HG03439 (cell line): ENCODE data around the gene PAX4.

Experiments
- ATAC-seq: cut with Tn5 transposase; IDR thresholded peaks from one replicate; pipeline ENCODE4 v1.9.1; 2021; ENCODE audit warnings: mild to moderate bottlenecking, moderate library complexity; ENCODE audit not compliant: unreplicated experiment

The PAX4 gene, protein sequence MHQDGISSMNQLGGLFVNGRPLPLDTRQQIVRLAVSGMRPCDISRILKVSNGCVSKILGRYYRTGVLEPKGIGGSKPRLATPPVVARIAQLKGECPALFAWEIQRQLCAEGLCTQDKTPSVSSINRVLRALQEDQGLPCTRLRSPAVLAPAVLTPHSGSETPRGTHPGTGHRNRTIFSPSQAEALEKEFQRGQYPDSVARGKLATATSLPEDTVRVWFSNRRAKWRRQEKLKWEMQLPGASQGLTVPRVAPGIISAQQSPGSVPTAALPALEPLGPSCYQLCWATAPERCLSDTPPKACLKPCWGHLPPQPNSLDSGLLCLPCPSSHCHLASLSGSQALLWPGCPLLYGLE

DNA sequence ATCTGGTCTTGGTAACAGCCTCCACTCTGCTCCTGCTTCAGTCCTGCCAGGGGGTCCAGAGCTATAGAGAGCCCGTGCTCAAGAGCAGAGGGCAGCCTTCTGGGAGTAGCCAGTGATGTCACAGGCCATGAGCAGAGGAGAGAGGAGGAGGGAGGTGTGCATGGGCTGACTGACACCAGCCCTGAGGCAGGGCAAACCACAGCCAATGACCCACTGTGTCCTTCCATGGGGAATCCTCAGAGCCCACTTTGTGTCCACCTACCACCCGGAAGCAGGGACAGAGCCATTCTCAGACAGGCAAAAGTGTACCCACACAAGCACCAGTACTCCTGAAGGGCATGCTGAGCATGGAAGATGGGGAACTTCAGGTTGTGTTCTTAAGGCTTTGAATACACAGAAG lies at the start of gene PAX4:
PAX4 (minus strand) TSS at position 101 of the 400 bp plus-strand sequence. CDS start 2,214 bp downstream, outside the sequence.
- no peak for ATAC-seq

DNA sequence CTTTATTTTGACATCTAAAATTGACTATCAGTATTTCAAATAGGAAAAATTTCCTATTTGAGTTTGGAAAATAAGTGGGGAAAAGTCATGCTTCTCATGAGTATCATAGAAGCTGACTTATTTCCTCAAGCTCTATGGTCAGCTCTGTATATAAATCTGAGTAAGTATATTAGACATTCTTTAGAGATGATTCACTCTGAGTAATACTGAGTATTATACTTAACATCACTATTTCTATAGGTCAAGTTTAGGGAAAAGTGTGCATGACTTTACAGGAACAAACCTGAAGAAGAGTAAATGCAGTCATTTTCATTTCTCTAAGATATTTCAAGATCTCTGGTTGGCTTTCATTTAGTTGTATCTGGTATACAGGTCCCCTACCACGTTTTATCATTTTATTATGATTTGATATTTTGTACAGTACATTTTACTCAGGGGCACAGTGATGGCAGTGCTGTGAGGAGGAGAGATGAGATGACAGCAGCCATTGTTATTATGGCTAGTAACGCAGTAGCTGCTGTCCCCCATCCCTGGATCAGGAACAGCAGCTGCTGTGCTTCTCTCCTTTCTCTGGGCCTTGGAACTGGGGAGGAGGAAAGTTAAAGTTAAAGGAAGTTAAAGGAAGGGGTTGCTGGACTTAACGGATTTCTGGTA lies 49.2 kb upstream of the PAX4 start:
- ATAC-seq: no peak

DNA sequence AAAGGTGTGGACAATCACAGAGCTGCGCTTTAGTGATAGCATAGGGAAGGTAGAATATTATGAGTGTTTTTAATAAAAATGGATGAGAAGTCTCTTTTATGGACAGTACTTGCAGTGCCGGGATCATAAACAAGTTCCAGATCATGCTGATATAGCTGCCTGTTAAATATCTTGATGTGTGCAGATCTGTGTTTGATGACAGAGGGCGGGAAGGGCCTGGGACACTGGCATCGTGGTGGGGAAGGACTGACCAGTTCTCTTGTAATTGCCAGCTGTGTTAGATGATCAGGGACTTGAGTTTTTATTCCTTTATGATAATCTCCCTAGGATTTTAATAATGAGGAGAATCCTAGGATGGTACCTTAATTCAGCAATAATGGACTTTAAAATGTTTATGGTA lies 48.7 kb upstream of the PAX4 start:
- no peak for ATAC-seq

DNA sequence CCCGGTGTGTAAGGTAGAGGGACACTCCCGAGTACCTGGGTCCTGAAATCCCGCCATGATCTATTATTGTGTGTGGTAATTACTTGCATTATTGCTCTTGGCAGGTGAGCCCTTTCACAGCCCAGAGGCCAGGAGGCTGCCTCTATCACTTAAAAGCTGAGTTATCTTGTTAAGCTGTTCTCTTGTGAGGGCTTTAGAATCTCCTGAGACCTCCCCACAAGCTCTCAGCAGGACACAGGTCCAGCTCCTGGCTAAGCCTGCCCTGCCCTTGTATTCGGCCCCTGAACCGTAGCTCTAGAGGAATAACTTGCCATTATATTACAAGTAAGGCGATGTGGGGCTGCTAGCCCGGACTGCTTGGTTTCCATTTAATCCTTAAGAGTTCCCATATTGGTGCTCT lies 48.0 kb upstream of the PAX4 start:
- ATAC-seq: no peak

DNA sequence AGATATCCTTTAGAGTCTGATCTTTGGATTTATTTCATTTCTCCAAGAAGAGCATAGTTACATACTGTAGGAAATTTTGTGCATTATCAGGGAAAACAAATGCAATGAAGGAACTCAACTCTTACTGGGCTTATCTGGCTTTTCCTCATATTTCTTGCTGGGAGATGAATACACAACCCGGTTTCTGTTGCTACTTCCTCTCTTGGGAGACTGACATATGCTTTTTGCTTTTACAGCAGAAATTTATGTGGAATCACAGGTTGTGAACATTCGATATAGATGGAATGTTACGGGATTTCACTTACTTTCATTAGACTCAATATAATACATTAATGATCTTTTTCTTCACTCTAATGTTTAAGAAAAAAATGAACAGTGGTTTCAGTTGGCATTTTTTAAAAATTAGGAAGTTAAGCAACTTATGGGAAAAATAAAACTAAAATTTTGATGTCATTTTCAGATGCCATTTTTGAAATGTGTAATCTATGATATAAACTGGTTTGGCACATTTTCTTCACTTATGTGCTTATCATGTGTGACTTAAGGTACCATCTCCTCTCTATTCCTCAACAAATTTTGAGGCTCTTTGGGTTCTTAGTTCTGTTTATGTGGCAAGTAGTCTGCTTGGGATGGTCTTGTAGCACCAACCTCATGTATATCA lies 41.2 kb upstream of the PAX4 start:
- no peak for ATAC-seq

DNA sequence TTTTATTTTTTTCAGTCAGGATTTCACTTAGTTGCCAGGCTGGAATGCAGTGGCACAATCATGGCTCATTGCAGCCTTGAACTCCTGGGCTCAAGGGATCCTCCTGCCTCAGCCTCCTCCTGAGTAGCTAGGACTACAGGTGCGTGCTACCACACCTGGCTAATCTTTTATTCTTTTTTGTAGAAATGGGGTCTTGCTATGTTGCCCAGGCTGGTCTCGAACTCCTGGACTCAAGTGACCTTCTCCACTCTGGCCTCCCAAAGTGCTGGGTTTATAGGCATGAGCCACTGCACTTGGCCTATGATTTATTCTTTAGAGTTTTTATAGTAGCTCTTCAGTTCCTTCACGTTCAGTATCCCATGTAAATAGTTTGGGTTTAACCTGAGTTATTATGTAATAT lies 39.6 kb upstream of the PAX4 start:
- ATAC-seq: no peak

DNA sequence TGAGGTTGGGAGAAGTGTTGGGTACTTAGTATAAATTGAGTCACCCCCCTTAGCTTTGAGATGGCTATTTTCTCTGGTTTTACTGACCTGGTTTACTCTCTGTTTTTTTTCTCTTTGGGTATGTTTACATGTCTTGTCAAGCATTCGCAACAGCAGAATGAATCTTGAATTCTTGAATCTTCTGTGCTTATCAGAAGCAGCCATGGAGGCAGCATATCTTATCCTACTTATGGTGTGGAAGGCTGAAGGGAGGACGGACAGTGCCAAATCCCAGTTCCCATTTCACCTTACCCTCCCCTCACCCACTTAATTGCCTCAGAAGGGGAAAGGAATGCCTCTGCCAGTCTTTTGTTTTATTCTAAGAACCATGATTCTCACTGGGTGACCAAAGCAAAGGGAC lies 37.8 kb upstream of the PAX4 start:
- no peak for ATAC-seq

DNA sequence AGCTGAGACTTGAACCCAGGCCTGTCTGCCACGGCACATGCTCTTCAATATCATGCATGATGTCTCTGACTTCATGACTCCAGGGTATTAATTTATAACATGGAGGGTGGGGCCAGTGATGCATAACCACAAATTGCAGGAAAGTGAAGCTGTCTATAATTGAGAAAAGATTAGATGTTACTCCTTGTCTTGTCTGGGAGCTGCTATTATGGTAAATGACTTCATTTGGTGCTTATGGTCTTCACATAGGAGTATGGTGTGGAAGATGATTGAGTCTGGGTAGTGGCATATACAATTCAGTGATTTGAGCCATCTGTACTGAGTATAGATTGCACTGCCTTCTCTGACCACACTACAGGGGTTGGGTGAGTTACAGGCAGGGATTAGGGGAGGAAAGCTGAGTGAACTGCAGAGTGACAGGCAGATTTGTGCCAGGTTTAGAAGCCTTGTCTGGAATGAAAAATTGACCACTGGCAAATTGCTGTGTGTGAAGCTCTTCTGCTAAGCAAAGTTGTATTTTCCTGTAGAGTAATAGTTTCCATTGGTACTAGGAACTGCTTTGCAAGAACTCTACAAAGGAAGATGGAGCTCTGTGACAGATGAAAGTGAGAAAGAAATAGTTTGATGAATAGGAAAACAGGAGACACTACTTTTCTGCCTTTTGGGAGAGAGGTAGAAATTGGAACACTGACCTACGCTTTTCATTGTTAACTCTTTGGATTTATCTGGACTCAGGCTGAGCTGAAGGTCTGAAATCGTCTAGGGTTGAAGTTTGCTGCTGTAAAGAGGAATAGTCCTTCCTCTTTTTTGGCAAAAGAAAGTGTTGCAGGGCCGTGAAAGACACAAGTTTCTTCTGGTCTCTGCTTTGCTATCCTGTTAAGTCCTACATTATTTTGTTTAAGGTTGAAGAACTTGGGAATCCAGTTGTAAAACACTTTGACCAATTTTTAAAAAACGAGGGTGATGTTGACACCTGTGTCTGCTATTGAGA lies 36.8 kb upstream of the PAX4 start:
- ATAC-seq: no peak

DNA sequence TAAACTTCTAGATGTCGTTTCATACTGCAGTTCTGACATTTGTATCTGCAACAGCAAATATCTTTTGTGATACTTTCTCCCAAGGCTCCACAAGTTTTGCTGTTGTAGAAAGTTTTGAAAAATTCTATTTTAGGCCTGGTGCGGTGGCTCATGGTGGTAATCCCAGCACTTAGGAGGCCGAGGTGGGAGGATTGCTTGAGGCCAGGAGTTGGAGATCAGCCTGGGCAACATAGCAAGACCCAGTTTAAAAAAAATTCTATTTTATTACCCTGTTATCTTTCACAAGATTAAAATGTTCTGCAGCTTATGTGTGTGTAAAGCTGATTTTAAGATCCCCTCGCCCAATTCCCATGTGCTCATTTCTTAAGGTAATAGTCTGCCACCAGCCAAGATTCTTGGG lies 35.5 kb upstream of the PAX4 start:
- ATAC-seq: no peak

DNA sequence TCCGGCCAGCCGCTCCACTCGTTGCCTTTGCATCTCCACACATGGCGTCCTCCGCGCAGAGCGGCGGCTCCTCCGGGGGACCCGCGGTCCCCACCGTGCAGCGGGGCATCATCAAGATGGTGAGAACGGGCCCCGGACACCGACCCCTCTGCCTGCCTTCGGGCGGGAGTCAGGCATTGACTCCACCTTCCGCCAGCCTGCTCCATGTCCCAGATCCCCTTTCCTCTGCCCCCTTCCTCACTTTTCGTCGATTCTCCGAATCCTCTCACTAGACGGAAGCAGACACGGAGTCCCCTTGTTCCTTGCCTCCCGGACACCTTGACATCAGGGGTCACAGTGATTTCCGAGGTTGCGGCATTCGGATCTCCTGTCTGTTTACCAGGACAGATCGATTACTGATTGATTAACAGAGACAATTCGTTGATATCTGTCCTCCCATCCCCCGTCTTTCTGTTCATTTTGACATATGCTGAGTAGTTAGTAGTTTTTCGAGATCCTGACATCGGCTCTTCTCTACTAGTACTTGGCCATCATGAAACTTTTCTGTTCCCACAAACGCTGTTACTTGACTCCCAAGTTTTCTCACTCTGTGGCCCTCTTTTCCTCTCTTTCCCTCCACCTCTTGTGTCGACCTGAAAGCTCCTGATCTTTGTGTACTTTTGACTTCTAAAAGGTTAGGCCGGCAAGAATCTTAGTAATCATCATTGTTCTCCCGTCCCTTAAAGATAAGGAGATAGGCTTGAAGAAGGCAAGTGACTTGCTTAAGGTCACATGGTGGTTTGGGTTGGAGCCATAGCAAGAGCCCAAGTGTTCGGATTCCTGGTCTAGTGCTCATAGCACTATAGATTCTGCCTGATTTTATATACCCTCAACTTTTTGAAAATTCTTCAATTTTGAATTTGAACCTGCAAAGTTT lies 34.6 kb upstream of the PAX4 start:
- ATAC-seq: no peak

DNA sequence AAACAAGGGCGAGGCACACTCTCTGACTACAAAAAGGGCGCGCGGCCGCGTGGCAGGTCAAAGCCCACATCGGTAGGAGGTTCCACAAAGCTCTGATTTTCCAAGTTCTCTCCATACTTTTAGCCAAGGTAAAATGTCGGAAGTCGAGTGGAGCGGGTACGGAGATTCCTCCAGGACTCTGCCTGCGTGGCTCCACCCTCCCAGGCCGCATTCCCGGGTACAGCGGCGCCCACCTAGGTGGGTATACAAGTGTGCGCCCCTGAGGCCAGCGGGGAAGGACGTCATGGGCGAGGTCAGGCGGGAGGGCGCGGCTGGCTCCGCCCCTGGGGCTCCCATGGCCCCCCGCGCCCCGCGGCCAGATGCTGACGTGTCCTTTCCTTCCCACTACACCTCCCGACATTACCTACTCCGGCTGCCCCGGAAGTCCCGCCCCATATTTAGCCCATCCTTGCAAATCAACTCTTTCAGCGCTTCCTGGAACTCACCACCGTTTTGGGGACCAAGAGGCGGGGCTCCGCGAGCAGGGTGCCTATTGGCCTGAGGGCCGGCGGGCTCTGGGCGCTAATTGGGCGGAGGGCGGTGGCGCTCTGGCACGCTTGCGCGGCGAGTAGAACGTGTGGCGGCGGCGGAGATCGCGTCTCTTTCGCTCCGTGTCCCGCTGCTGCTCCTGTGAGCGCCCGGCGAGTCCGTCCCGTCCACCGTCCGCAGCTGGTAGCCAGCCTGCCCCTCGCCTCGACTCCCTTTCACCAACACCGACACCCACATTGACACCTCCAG lies 33.8 kb upstream of the PAX4 start, which contains the start of gene SND1:
SND1 (plus strand) TSS at position 639 of the 777 bp plus-strand sequence. CDS start 180 bp downstream, outside the sequence.
- ATAC-seq: peak; percentile 96

DNA sequence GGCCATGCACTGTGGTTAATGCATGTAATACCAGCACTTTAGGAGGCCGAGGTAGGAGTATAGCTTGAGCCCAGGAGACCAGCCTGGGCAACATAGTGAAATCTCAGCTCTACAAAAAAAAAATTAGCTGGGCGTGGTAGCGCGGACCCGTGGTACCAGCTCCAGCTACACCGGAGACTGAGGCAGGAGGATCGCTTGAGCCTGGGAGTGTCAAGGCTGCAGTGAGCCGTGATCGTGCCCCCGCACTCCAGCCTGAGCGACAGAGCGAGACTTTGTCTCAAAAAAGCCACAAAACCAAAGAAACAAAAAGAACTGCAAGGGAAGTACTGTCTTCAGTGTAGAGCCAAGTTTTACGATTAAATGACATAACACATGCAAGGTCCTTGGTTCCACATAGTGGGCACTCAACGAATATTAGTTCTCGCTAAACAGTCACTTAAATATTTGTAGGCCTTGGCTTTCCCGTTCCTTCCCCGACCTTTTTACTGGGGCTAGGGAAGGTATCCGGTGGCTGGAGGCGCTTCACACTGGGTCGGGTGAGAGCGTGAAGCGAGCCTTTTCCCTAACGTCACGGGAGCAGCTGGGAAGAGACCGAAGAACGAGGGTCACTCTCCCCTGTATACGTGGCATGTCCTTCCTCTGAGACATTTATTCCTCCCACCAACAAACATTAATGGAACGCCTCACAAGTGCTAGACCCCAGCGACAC lies 33.1 kb upstream of the PAX4 start:
- no peak for ATAC-seq

DNA sequence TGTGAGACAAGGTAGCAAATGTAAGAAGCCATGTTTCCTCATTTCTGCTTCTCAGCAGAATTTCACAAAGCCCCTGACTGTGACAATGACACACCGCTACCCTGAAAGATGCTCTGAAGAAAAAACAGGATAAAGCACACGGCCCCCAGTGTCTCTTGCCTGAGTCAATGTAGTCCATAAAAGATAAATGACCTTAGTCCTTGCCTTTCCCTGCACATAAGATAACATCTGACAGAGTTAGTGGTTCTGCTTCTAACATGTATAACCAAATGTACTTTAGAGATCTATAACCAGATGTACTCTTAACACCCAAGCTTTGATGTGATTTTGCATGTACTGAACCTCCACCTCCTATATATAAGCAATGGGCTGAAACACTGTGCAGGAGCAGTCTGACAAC lies 31.0 kb upstream of the PAX4 start:
- ATAC-seq: no peak

DNA sequence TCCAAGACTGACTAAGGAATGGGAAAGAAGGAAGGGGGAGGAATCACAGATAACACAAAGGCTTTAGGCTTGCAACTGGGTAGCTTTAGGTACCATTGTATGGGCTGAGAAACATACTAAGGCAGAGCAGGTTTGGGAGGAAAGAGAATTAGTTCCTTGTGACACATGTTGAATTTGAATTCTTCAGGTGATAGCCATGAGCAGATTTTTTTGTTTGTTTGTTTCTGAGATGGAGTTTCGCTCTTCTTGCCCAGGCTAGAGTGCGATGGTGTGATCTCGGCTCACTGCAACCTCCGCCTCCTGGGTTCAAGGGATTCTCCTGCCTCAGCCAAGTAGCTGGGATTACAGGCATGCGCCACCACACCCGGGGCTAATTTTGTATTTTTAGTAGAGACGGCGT lies 29.7 kb upstream of the PAX4 start:
- ATAC-seq: no peak

DNA sequence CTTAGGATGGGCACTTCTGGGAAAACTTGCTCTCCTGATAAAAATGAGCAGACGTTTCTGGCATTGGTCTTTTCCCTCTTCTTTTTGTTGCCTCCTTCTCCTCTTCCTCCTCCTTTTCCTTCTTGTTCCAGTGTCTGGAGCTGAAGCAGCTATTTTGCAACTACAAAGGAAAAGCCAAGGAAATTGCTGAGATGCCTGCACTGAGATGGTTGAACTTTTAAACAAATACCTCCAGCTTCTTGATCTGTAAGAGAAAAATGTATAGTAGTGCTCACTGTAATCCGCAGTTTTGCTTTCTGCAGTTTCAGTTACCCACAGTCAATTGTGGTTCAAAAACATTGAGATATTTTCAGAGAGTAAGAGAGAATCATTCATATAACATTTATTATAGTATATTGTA lies 26.5 kb upstream of the PAX4 start:
- ATAC-seq: no peak

DNA sequence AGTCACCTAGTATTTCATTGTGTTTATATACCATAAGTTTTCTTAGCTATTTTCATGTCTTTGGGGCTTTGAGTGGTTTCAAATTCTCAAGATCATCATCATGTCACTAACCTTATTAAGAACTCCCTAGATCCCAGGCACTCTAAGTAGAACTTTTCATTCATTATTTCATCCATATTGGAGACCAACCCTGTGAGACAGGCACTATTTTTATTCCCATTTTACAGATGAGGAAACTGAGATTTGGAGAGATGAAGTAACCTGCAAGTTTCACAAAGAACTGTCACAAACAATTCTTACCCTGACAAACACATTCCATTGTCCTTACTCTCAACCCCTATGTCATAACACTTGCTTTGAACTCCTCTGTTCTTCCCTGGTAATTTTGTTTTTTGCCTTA lies 20.3 kb upstream of the PAX4 start:
- no peak for ATAC-seq

DNA sequence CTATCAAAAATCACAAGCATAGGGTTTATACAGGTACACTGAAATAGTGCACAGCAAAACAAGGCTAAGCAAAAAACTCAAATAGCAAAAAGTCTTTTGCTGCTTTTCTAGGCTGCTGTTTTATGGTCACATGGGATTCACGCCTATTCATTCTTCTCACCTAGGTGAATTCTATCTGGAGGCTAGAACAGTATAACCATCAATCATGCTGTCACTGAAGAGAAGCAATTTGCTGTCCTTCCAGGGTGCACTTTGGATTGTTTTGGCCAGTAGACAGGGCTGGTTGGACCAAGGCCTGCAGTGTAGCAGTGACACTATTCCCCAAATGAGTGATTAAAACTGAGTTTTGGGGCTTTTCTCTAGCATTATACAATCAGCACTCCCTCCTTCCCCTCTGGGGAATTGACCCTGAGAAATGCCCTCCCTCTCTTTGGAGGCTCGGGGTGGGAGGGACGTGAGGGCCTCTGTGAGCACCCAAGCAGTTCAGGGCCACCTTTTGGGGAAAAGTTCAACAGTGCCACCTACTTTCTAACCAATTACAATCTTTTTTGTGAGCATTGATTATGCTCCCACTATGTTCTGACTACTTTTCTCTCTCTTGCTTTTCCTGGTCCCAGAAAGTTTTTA lies 17.8 kb upstream of the PAX4 start:
- no peak for ATAC-seq
